ENCODE measurements around the gene GSK3A. TPM values are rescaled to one million over a fixed set of nuclear protein-coding genes. Genes with fewer than 3 reads are reported as not detected.

Gene GSK3A
- total and polyA plus RNA-seq, 2 of the 4 experiments (the other 2 are of a cell fraction): 8.1 to 43.3 TPM

DNA sequence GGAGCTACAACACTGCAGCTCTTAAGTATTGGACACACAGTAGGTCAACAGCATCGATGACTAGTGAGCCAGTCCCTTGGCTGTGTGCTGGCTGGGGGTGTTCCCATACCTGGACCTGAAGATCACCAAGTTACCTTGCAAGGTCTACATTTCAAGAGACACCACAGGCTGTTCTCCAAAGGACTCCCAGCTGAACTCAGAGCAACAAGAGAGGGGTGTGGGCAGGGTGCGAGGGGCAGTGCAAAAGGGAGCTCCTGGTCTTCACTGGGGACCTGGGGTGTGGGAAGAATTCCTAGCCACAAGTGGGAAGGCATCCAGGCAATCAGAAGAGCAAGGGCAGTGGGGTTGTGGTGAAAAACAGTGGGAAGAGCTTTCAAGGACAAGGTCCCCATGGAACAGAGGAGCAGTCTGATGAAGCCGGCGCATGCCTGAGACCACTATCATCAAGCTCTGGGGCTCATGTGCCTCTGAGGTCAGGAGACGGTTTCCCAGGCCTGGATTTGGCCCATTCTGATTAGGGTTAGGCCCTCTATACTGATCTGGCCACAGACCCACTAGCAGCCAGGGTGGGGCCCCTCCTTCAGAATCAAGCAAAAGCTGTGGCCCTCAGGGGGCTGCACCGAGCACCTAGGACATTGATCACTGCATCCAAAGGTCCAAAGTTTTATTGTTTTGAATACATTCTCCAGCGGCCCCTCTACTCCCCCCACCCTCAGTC, 4.7 kb upstream of the GSK3A start:
- Histone ChIP-seq H3K79me1 (ENCODE audit: low read depth in 1 of 2, low read length in 2 of 2) (peaks cover 6 to 56% of the 10 kb centered on the region in 2 experiments; a peak in 3 of 4 replicates), H3K9ac (ENCODE audit: low read depth, low read length) (0 out of 2 replicates have a peak overlapping the region, but pooled peaks have one; percentile 5), H3K27me3 (ENCODE audit: control insufficient read depth, insufficient read depth, low read length) (no peaks in the 10 kb centered on the region), H3K14ac (replicated peaks; ENCODE audit: low read depth, low read length) (no peak overlapping the region), H2BK20ac (ENCODE audit: low read depth, low read length) (no peak overlapping the region), H2BK15ac (ENCODE audit: low read depth, low read length) (no peak overlapping the region), H4K91ac (ENCODE audit: insufficient read depth, low read depth, low read length) (no peak overlapping the region), H2AFZ (replicated peaks; ENCODE audit: low read length, poor library complexity) (no peak overlapping the region), H2BK5ac (ENCODE audit: low read depth, low read length, poor library complexity, severe bottlenecking) (no peak overlapping the region), H2BK120ac (ENCODE audit: low read depth, low read length) (no peak overlapping the region), H3K9me1 (ENCODE audit: insufficient read depth, low read length) (peaks cover 7% of the 10 kb centered on the region; the same call in 1 of the 2 replicates), H4K8ac (ENCODE audit: low read depth in 2 of 2, low read length in 2 of 2) (peak overlapping the region in 1 of 2 experiments; percentile 14; a peak in 1 of 4 replicates), H3K56ac (ENCODE audit: extremely low read depth, insufficient read depth, low read length) (peak overlapping the region; percentile 17; the same call in 1 of the 2 replicates), H3K4me3 (ENCODE audit: insufficient read depth, low read depth, low read length) (no peak overlapping the region), H4K20me1 (ENCODE audit: insufficient read depth, low read length) (peaks cover 41% of the 10 kb centered on the region), H2AK5ac (ENCODE audit: low read depth, low read length) (no peak overlapping the region), H2AK9ac (replicated peaks; ENCODE audit: low read depth, low read length, poor library complexity) (peak overlapping the region; percentile 38), H3K18ac (ENCODE audit: low read depth, low read length) (no peak overlapping the region), H3K9me3 (ENCODE audit: control insufficient read depth, insufficient read depth, low read length) (no peaks in the 10 kb centered on the region), H3K27ac (ENCODE audit: insufficient read depth, low read length) (peak overlapping the region; percentile 7; the same call in 1 of the 2 replicates), H3K4me1 (ENCODE audit: control insufficient read depth, insufficient read depth, low read length) (peaks cover 23% of the 10 kb centered on the region), H4K5ac (ENCODE audit: low read depth, low read length) (no peak overlapping the region), H3K4ac (ENCODE audit: low read depth, low read length) (no peak overlapping the region), H3K23ac (ENCODE audit: low read depth, low read length) (peak overlapping the region; percentile 18), H3K36me3 (ENCODE audit: control insufficient read depth, insufficient read depth, low read length) (peaks cover 15% of the 10 kb centered on the region), H3K4me2 (ENCODE audit: low read depth, low read length) (no peak overlapping the region)
- dilution Hi-C loops (cut with HindIII; ENCODE audit: low sequenced_read_pairs, unreplicated experiment): no loop called here
- peak; percentile 10 for DNase-seq
- ChIA-PET CTCF (interaction anchor here (0.9 to 5.0 kb wide), 3 partner anchors 23 to 50 kb away, joined by 3 to 29 read pairs (median 4); no protein-coding TSS in a partner anchor), POLR2A (ENCODE audit: unreplicated experiment) (no interaction called here)
- ATAC-seq (ENCODE audit: low read depth): no peak
- intact Hi-C loops (cut with micrococcal nuclease): loop anchor here (1.0 kb wide), 3 partner anchors 32 to 78 kb away; partner anchors contain the start of gene MEGF8
- 94% methylated on average over 5 of the region's 7 CpGs; no CpG with 5 or more reads in 1 of the 2 experiments for WGBS, 2 experiments (ENCODE audit: extremely low coverage in 2 of 2, insufficient read length in 1 of 2)
- in situ Hi-C loops (cut with MboI; ENCODE audit: low sequenced_read_pairs): no loop called here
- no TSS peak for BruUV-seq (replicated peaks)
- no peak for TF ChIP-seq SMC3 (IDR thresholded peaks at IDR 0.05; ENCODE audit: low read depth, low read length)
- no peak for TF ChIP-seq FOS (IDR thresholded peaks at IDR 0.05; ENCODE audit: low read depth, low read length)
- TF ChIP-seq CEBPB (IDR thresholded peaks at IDR 0.05; ENCODE audit: low read depth, low read length): no peak
- TF ChIP-seq MXI1 (IDR thresholded peaks at IDR 0.05; ENCODE audit: borderline replicate concordance, low read depth, low read length): no peak
- TF ChIP-seq, protein P1, sequence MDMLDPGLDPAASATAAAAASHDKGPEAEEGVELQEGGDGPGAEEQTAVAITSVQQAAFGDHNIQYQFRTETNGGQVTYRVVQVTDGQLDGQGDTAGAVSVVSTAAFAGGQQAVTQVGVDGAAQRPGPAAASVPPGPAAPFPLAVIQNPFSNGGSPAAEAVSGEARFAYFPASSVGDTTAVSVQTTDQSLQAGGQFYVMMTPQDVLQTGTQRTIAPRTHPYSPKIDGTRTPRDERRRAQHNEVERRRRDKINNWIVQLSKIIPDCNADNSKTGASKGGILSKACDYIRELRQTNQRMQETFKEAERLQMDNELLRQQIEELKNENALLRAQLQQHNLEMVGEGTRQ (IDR thresholded peaks at IDR 0.05; ENCODE audit: low read depth, low read length): no peak
- no peak for TF ChIP-seq RAD21 (IDR thresholded peaks at IDR 0.05; ENCODE audit: low read length)
- TF ChIP-seq RFX5 (IDR thresholded peaks at IDR 0.05; ENCODE audit: low read depth, low read length): no peak
- no peak for TF ChIP-seq BHLHE40 (IDR thresholded peaks at IDR 0.05; ENCODE audit: low read depth, low read length)
- TF ChIP-seq NFE2L2 (IDR thresholded peaks at IDR 0.05; ENCODE audit: low read depth, low read length): no peak
- TF ChIP-seq MAFK (IDR thresholded peaks at IDR 0.05; ENCODE audit: low read depth, low read length): no peak
- TF ChIP-seq, protein P2, sequence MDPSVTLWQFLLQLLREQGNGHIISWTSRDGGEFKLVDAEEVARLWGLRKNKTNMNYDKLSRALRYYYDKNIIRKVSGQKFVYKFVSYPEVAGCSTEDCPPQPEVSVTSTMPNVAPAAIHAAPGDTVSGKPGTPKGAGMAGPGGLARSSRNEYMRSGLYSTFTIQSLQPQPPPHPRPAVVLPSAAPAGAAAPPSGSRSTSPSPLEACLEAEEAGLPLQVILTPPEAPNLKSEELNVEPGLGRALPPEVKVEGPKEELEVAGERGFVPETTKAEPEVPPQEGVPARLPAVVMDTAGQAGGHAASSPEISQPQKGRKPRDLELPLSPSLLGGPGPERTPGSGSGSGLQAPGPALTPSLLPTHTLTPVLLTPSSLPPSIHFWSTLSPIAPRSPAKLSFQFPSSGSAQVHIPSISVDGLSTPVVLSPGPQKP (IDR thresholded peaks at IDR 0.05; ENCODE audit: borderline replicate concordance, low read depth, low read length): no peak
- TF ChIP-seq RCOR1 (IDR thresholded peaks at IDR 0.05; ENCODE audit: insufficient replicate concordance, low read length): no peak
- TF ChIP-seq, protein P3, sequence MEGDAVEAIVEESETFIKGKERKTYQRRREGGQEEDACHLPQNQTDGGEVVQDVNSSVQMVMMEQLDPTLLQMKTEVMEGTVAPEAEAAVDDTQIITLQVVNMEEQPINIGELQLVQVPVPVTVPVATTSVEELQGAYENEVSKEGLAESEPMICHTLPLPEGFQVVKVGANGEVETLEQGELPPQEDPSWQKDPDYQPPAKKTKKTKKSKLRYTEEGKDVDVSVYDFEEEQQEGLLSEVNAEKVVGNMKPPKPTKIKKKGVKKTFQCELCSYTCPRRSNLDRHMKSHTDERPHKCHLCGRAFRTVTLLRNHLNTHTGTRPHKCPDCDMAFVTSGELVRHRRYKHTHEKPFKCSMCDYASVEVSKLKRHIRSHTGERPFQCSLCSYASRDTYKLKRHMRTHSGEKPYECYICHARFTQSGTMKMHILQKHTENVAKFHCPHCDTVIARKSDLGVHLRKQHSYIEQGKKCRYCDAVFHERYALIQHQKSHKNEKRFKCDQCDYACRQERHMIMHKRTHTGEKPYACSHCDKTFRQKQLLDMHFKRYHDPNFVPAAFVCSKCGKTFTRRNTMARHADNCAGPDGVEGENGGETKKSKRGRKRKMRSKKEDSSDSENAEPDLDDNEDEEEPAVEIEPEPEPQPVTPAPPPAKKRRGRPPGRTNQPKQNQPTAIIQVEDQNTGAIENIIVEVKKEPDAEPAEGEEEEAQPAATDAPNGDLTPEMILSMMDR (conservative IDR thresholded peaks at IDR 0.05; ENCODE audit: low read depth, low read length): no peak
- TF ChIP-seq CHD1 (IDR thresholded peaks at IDR 0.05; ENCODE audit: low read depth, low read length): no peak

Data from IMR-90 (cell line).